Chondrocyte (in vitro differentiated cells): Measurements from ENCODE around the gene DTNA. TPM values are rescaled to one million over a fixed set of nuclear protein-coding genes. Genes with fewer than 3 reads are reported as not detected.
"Not testable (repeated sequence)": the region's sequence is repeated elsewhere in the genome, so short reads cannot be mapped to it uniquely, and the experiment has no call there.

Source experiments
- DNase-seq: peaks from one replicate; pipeline ENCODE4 v3.0.0; 2021; ENCODE audit warnings: mixed read lengths, low spot score
- H3K27ac Mint-ChIP-seq: one replicate; pipeline ENCODE4 v1.8.0; 2021; ENCODE audit warnings: mild to moderate bottlenecking, moderate library complexity, mixed read lengths; ENCODE audit not compliant: unreplicated experiment
- H3K27me3 Mint-ChIP-seq: 2 replicates; pipeline ENCODE4 v1.8.0; 2021; ENCODE audit warnings: low read depth, mixed read lengths
- H3K36me3 Mint-ChIP-seq: 2 replicates; pipeline ENCODE4 v1.8.0; 2021; ENCODE audit warnings: low read depth, mixed read lengths
- H3K4me1 Mint-ChIP-seq: 2 replicates; pipeline ENCODE4 v1.8.0; 2021; ENCODE audit warnings: low read depth, mild to moderate bottlenecking, mixed read lengths
- H3K4me3 Mint-ChIP-seq: one replicate; pipeline ENCODE4 v1.8.0; 2021; ENCODE audit warnings: mild to moderate bottlenecking, moderate library complexity, mixed read lengths; ENCODE audit not compliant: unreplicated experiment
- H3K9me3 Mint-ChIP-seq: 2 replicates; pipeline ENCODE4 v1.8.0; 2021; ENCODE audit warnings: low read depth, mixed read lengths
- CTCF ChIP-seq: fragments of 200-600 bp; sonication (generic); IDR thresholded peaks from 2 replicates; pipeline ENCODE4 v1.5.0; 2021; ENCODE audit warnings: antibody characterized with exemption, mild to moderate bottlenecking, moderate library complexity
- total RNA-seq: library from RNA; stranded (reverse); gene quantifications from 3 replicates; pipeline ENCODE4 v1.2.1, GENCODE V29; 2021

Gene DTNA
- total RNA-seq, 1 donor from 2014 or later, result 3.7 TPM

- peaks cover 50% of the 10 kb centered on the region for H3K4me1 Mint-ChIP-seq
- no peak for TF ChIP-seq CTCF
- no peaks in the 10 kb centered on the region for H3K36me3 Mint-ChIP-seq
- H3K4me3 Mint-ChIP-seq, result no peak overlapping the region
- H3K9me3 Mint-ChIP-seq, result peaks cover 4% of the 10 kb centered on the region
- no peak overlapping the region for H3K27ac Mint-ChIP-seq
- no peak for DNase-seq
- H3K27me3 Mint-ChIP-seq, result no peaks in the 10 kb centered on the region
Observed at GRCh38 chr18:34911081-34911480, 201.0 kb downstream of the DTNA start.

GRCh38 chr18:34911661-34912384 lies 201.7 kb downstream of the DTNA start:
- no peak for DNase-seq

GRCh38 chr18:34913837-34914661 lies 204.0 kb downstream of the DTNA start:
- DNase-seq, result no peak
- no peak for TF ChIP-seq CTCF
- Mint-ChIP-seq H3K4me3 (no peak overlapping the region), H3K4me1 (peaks cover 50% of the 10 kb centered on the region), H3K27ac (peak overlapping the region; percentile 92), H3K36me3 (no peaks in the 10 kb centered on the region), H3K9me3 (no peaks in the 10 kb centered on the region), H3K27me3 (no peaks in the 10 kb centered on the region)

More at GRCh38 chr18:34911661-34912384, 201.7 kb downstream of the DTNA start:
- Mint-ChIP-seq H3K36me3 (no peaks in the 10 kb centered on the region), H3K27me3 (no peaks in the 10 kb centered on the region), H3K9me3 (peaks cover under 1% of the 10 kb centered on the region), H3K4me1 (peaks cover 50% of the 10 kb centered on the region), H3K27ac (peak overlapping the region; percentile 71), H3K4me3 (no peak overlapping the region)
- peak; percentile 48 for TF ChIP-seq CTCF

GRCh38 chr18:34915046-34915445 lies 204.9 kb downstream of the DTNA start:
- no peaks in the 10 kb centered on the region for H3K27me3 Mint-ChIP-seq
- TF ChIP-seq CTCF, result no peak
- DNase-seq, result no peak
- no peak overlapping the region for H3K4me3 Mint-ChIP-seq
- no peak overlapping the region for H3K27ac Mint-ChIP-seq
- H3K36me3 Mint-ChIP-seq, result no peaks in the 10 kb centered on the region
- H3K9me3 Mint-ChIP-seq, result no peaks in the 10 kb centered on the region
- peaks cover 47% of the 10 kb centered on the region for H3K4me1 Mint-ChIP-seq

- not testable (repeated sequence) for DNase-seq, H3K4me3 Mint-ChIP-seq, H3K27ac Mint-ChIP-seq, H3K36me3 Mint-ChIP-seq, H3K9me3 Mint-ChIP-seq, H3K27me3 Mint-ChIP-seq
- peaks cover 35% of the 10 kb centered on the region for H3K4me1 Mint-ChIP-seq
Observed at GRCh38 chr18:34916539-34916938, 206.4 kb downstream of the DTNA start.
